ENCODE measurements around the gene CILP.

GRCh38 chr15:65255486-65256140 is 44.3 kb upstream of the CILP start:
- TF ChIP-seq SMAD9 (CRISPR knock-in tag; IDR thresholded peaks at IDR 0.05) (no peak), FOXM1 (CRISPR knock-in tag; IDR thresholded peaks at IDR 0.05) (no peak), PHF5A (CRISPR knock-in tag; IDR thresholded peaks at IDR 0.05; ENCODE audit: low read depth, unreplicated experiment) (no peak), BRCA1 (CRISPR knock-in tag; IDR thresholded peaks at IDR 0.05) (no peak), REPIN1 (CRISPR knock-in tag; IDR thresholded peaks at IDR 0.05; ENCODE audit: borderline replicate concordance, low read depth) (no peak), NONO (IDR thresholded peaks at IDR 0.05) (no peak), NONO (CRISPR knock-in tag; conservative IDR thresholded peaks at IDR 0.05) (no peak), ETV5 (CRISPR knock-in tag; IDR thresholded peaks at IDR 0.05; ENCODE audit: borderline replicate concordance) (no peak)
